NCI-H1694 (cell line): ENCODE results near the gene TECPR1.

Source experiments
- DNase-seq: peaks from one replicate; lab custom pipeline; 2025; lab: John Stamatoyannopoulos, UW

The TECPR1 gene

GRCh38 chr7:98211676-98212531, 40.1 kb downstream of the TECPR1 start:
- no peak for DNase-seq

- DNase-seq, result no peak
Measured at GRCh38 chr7:98211221-98211675, 40.8 kb downstream of the TECPR1 start, which contains the start of gene BHLHA15. Gene BHLHA15 (plus strand): TSS chr7:98211439. CDS start chr7:98212310, 871 bp downstream.

- no peak for DNase-seq
Measured at GRCh38 chr7:98210513-98211220, 41.4 kb downstream of the TECPR1 start.

- DNase-seq, result no peak
Measured at GRCh38 chr7:98209166-98209920, 42.7 kb downstream of the TECPR1 start.

GRCh38 chr7:98206451-98207330, 45.3 kb downstream of the TECPR1 start:
- no peak for DNase-seq

- DNase-seq, result no peak
Measured at GRCh38 chr7:98205162-98205845, 46.7 kb downstream of the TECPR1 start.

GRCh38 chr7:98204670-98205069, 47.4 kb downstream of the TECPR1 start:
- no peak for DNase-seq

- no peak for DNase-seq
Measured at GRCh38 chr7:98203964-98204605, 47.9 kb downstream of the TECPR1 start.

GRCh38 chr7:98203261-98203963, 48.6 kb downstream of the TECPR1 start:
- no peak for DNase-seq

- DNase-seq, result no peak
Measured at GRCh38 chr7:98202367-98203195, 49.5 kb downstream of the TECPR1 start.

- DNase-seq, result no peak
Measured at GRCh38 chr7:98200364-98200763, 51.7 kb downstream of the TECPR1 start.

- no peak for DNase-seq
Measured at GRCh38 chr7:98199131-98199530, 52.9 kb downstream of the TECPR1 start.

- DNase-seq, result no peak
Measured at GRCh38 chr7:98196706-98197605, 55.1 kb downstream of the TECPR1 start.

GRCh38 chr7:98194672-98195457, 57.2 kb downstream of the TECPR1 start:
- DNase-seq, result no peak

- no peak for DNase-seq
Measured at GRCh38 chr7:98194186-98194585, 57.8 kb downstream of the TECPR1 start.

- no peak for DNase-seq
Measured at GRCh38 chr7:98193474-98194180, 58.4 kb downstream of the TECPR1 start.
